ENCODE data around the gene MAN1A2. TPM values are rescaled to one million over a fixed set of nuclear protein-coding genes. Genes with fewer than 3 reads are reported as not detected.

Gene MAN1A2
- total RNA-seq, 2 experiments from 2014 or later, result 17.0 to 18.3 TPM

DNA sequence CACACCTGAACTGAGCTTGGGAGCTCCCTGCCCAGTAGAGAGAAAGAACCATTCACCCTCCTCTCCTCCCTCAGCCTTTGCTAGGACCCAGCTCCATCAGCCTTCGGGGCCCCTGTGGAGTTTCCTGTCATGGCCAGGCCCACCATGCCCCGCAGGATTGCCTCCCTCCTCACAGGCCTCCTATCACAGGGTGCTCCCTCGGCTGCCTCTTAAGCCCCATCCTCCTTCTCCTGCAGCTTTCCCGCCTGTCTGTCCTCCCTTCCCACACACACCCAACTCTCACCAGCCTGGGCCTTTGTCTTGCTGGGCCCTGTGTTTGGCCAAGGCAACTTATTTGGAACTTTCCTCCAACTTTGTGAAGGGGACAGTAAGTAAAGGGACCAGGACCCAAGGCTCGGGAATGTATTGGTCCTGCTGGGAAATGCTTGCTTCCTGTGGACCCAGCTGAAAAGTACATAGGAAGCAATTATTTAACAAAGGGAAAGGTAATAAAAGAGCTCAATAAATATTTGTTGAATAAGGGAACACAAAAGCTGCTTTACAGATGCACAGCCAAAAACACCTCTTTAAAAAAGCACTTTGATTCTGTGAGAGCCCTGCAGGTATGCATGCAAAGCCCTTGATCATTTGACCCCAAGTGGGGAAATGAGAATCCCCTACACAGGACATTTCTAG, 207.0 kb downstream of the MAN1A2 start:
- Mint-ChIP-seq H3K9me3 (no peaks in the 10 kb centered on the region), H3K27ac (no peak overlapping the region), H3K4me1 (peaks cover 10% of the 10 kb centered on the region), H3K36me3 (no peaks in the 10 kb centered on the region), H3K27me3 (no peaks in the 10 kb centered on the region), H3K4me3 (no peak overlapping the region)
- DNase-seq, result no peak

GRCh38 chr1:117575586-117576225, 208.5 kb downstream of the MAN1A2 start:
- Mint-ChIP-seq H3K4me1 (peaks cover 10% of the 10 kb centered on the region), H3K36me3 (no peaks in the 10 kb centered on the region), H3K27ac (no peak overlapping the region), H3K4me3 (no peak overlapping the region), H3K9me3 (no peaks in the 10 kb centered on the region), H3K27me3 (no peaks in the 10 kb centered on the region)
- DNase-seq, result no peak

- Mint-ChIP-seq H3K27me3 (no peaks in the 10 kb centered on the region), H3K9me3 (no peaks in the 10 kb centered on the region), H3K4me1 (peaks cover 10% of the 10 kb centered on the region), H3K27ac (no peak overlapping the region), H3K36me3 (no peaks in the 10 kb centered on the region), H3K4me3 (no peak overlapping the region)
- no peak for DNase-seq
Observed at GRCh38 chr1:117576236-117576635, 209.0 kb downstream of the MAN1A2 start.

GRCh38 chr1:117577191-117577885, 210.1 kb downstream of the MAN1A2 start:
- H3K9me3 Mint-ChIP-seq, result no peaks in the 10 kb centered on the region
- no peak overlapping the region for H3K4me3 Mint-ChIP-seq
- no peaks in the 10 kb centered on the region for H3K27me3 Mint-ChIP-seq
- no peak overlapping the region for H3K27ac Mint-ChIP-seq
- peaks cover 10% of the 10 kb centered on the region for H3K4me1 Mint-ChIP-seq
- no peaks in the 10 kb centered on the region for H3K36me3 Mint-ChIP-seq
- DNase-seq, result no peak

DNA sequence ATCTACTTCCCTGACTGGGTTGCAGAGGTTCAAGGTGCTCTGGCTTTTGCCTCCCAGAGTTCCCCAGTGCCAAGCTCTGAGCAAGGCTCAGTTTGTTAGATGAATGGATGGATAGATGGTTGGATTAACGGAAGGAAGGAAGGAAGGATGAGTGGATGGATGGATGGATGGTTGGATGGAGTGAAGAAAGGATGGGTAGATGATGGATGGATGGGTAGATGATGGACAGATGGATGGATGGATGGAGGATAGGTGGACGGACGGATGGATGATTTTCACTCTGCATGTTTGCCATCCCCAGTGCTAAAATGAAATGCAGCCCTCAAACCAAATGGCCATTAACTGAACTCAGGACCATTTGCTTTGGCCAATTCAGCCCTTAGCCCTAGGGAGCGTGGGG, 211.2 kb downstream of the MAN1A2 start:
- Mint-ChIP-seq H3K4me3 (no peak overlapping the region), H3K27me3 (no peaks in the 10 kb centered on the region), H3K4me1 (peaks cover 1% of the 10 kb centered on the region), H3K36me3 (no peaks in the 10 kb centered on the region), H3K9me3 (no peaks in the 10 kb centered on the region), H3K27ac (no peak overlapping the region)
- no peak for DNase-seq

Other genes starting within 250 kb of the MAN1A2 start
- under 1 TPM; 0.48 to 0.60 TPM for gene TRIM45, start 245.7 kb upstream of the MAN1A2 start, total RNA-seq
- gene VTCN1, start 156.5 kb upstream of the MAN1A2 start, total RNA-seq, result not detected
- 1 to 10 TPM; 4.2 TPM for gene TENT5C, start 238.6 kb downstream of the MAN1A2 start, total RNA-seq